Stimulated activated CD8-positive, alpha-beta memory T cell treated with anti-CD3 and anti-CD28 coated beads, Interleukin-4, amount 100 ng/mL, for 4 hours (primary cell): Measurements from ENCODE around the gene MAP2K7.
A peak's percentile ranks its signal among the peaks of the same experiment; 100 is the strongest.

Experiments
- DNase-seq, 2 donors: peaks; one replicate each; pipeline ENCODE4 v3.0.0-alpha.2; 2020; ENCODE audit warnings: low read depth in 2 of 2, low spot score in 1 of 2

MAP2K7 gene

GRCh38 chr19:7918615-7919421 lies 15.1 kb downstream of the MAP2K7 start:
- no peak for DNase-seq

GRCh38 chr19:7919610-7920518 lies 16.2 kb downstream of the MAP2K7 start, which contains the start of gene SNAPC2:
TSS of gene SNAPC2 (plus strand) at chr19:7920338. CDS start at chr19:7920367, 29 bp downstream.
- peak; percentile 91 to 94 for DNase-seq

- DNase-seq = peak; percentile 99 to 100
Observed at GRCh38 chr19:7920519-7921301, 17.0 kb downstream of the MAP2K7 start.

DNA sequence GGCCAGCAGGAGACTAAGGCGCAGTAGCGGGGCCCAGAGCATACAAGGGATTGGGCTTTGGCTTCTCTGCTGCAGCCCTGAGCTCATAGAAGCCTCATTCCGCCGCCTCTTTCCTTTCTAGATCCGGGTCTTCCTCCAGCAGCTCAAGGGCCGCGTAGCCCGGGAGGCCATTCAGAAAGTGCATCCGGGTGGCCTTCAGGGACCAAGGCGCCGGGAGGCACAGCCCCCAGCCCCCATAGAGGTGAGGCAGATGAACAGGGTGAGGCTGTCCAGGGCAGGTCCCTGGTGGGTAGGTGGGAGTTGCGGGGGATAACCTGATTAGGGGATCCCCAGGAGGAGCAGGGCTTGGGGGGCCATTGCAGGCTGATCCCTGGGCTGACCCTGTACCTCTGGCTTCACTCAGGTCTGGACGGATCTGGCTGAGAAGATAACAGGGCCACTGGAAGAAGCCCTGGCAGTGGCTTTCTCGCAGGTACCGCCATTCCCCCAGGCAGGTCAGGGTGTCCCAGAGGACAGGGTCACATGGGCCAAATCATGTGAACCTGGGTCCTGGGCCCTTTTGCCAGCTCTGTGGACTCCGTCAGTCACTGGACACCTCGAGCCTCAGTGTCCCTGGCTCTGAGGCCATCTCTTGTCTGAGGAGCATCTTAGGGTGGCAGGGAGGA lies 17.8 kb downstream of the MAP2K7 start:
- DNase-seq = no peak

- no peak for DNase-seq
Observed at GRCh38 chr19:7921967-7922835, 18.5 kb downstream of the MAP2K7 start.

DNA sequence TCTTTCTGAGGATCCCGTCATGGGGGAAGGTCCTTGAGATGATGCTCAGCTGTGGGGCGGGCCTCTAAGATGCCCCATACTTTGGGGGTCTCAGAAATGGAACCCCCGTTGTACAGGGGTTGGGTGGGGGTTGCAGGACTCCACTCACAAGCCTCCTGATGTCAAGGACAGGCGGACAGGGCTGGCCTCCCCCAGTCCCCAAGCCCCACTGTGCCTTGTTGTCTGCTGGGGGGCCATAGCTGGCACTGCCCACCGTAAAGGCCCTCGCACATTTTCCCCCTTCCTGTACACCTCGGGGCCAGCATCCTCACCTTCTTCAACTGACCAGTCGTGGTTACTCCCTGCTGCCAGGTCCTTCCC lies 19.1 kb downstream of the MAP2K7 start:
- DNase-seq = no peak

DNA sequence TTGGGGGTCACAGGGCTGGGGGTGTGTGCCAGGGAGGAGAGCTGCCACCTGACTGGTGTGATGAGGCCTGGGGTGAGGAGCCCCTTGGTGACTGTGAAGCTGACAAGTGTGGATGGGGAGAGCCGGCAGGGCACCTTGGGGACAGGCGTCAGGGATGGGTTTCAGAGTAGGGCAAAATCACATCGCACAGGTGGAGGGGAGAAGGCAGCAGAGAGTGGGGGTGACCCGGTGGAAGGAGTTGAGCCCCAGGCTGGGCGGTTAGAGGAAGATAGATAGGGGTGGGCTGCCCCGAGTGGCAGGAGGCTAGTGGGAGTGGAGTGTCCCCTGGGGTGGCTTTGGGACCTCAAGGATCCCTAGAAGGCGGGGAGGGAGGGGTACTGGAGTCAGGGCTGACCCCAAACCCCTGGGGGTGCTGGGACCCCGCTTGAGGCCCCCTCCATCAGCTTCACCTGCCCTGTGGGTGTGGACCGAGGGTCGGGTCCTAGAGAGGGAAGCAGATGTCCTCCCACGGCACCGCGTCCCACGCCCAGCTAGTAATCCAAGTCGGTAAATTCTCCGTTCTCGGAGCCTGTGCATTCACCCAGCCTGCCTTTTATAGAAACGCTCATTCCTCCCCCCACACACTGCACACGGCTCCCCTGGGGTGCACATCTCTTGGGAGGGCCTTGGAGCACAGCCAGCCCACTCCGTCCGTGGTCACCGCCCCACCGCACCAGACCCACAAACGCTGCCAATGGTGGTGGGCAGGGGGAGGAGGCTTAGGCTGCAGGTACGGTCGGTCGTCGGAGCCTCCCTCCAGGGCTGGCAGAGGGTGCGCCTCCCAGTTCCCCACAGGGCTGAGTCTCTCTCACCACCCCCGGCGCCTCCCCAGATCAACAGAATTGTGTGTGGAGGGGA lies 19.9 kb downstream of the MAP2K7 start:
- no peak for DNase-seq

GRCh38 chr19:7924241-7924640 lies 20.6 kb downstream of the MAP2K7 start:
- no peak for DNase-seq

DNA sequence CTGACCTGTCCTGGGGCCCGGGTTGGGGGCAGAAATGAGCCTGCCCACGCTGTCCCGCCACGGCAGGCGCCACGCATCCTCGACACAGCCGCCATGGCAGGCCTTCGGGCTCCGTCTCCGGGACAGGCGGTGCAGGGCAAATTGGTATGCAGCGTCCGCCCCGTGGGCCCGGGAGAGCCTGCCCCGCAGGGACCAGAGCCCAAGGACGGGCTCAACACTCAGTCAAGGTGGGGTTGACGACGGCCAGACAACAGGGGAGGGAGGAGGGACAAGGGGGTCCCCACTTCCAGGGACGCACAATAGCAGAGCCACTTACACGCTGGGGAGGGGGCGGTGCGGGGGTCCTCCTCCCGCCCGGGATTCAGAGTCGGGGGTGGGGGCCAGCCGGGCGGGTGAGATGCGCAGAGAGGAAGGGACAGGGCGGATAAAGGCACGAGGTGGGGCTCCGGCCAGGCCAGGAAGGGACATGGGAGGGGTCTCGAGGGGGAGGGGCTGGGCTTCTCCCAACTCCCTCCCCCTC lies 21.0 kb downstream of the MAP2K7 start:
- DNase-seq = no peak

GRCh38 chr19:7925171-7925851 lies 21.6 kb downstream of the MAP2K7 start:
- peak; percentile 56 to 57 for DNase-seq

DNA sequence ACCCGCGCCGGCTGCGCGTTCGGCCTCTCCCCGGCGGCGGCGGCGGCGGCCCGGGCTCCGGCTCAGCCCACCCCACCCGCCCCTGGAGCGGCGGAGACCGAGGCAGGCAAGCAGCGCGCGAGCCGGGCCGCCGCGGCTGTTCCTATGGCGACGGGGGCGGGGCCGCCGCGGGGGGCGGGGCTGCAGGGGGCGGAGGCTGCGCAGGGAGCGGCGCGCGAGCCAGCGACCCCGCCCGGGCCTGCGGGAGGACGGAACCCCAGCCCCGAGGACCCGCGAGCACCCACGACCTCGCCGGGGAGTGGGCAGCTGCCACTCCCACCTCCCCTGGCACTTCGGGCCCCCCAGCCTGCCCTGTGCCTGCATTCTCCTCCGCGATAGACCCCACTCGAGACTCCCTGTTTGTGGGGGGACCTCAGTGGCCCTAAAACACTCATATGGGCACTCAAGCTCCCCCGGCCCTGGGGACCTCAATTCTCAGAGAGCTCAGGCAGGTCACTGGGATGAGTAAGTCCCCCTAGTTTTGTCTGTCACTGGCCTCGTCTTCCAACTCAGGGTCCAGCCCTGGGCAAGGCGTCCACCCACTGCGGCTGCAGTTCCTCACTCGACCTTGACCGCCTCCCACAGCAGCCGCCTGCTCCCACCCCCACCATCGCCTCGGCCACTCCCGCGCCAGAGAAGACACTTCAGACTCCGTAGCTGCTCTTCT lies 22.5 kb downstream of the MAP2K7 start, which contains the start of gene CTXN1:
CTXN1 (minus strand) TSS at position 115 of the 706 bp plus-strand sequence. CDS start 597 bp downstream, outside the sequence.
- peak; percentile 53 to 64 for DNase-seq

- no peak for DNase-seq
Observed at GRCh38 chr19:7926727-7927604, 23.3 kb downstream of the MAP2K7 start.

DNA sequence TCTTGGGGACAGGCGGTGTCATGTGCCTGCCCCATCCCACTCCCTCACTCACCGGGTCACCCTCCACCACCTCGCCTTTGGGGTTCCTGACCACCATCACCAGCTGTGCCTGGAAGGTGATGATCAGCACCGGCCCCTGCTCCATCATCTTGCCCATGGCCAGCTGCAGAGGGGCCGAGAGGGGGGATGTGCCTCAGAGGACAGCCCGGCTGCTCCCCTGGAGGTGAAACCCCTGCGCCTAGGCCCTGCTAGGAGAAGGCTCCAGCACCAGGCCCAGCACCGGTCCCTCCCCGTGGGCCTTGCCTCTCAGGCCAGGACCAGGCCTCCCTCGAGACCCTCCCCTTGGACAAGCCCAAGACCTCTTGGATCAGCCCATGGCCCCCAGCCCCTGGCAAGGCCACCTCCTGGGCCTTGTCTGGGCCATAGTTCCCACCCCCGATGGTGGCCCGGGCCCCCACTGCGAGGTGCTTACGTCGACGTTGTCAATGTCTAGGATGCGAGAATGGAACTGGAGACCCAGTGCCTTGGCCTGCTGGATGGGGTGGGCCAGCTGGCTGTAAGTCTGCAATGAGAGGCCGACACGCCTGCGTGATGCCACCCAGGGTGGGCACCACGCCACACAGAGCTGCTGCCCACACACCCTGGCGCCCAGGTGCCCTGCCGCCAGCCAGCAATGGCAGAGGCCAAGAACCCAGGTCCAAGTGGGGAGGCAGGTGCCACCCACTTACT lies 24.1 kb downstream of the MAP2K7 start:
- no peak for DNase-seq

DNA sequence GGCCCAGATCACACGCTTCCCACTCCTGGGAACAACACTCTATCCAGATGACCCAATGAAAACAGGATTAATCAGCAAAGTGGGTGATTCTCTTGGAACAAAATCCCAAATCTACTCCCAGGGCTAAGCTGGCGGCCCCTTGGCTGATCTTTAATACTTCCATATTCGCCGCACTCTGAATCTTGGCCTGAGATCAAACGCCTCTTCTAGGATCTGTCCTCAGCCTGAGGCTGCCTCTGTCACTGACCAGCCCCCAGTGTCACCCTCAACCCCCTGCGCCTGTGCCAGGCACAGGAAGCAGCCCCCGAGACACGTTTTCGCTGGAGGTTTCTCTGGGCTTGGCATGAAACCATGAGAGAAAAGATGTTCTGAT lies 24.6 kb downstream of the MAP2K7 start:
- no peak for DNase-seq
